Measurements from ENCODE around the gene SGCD.
"Not testable (repeated sequence)": the region's sequence is repeated elsewhere in the genome, so short reads cannot be mapped to it uniquely, and the experiment has no call there.

The SGCD gene

DNA sequence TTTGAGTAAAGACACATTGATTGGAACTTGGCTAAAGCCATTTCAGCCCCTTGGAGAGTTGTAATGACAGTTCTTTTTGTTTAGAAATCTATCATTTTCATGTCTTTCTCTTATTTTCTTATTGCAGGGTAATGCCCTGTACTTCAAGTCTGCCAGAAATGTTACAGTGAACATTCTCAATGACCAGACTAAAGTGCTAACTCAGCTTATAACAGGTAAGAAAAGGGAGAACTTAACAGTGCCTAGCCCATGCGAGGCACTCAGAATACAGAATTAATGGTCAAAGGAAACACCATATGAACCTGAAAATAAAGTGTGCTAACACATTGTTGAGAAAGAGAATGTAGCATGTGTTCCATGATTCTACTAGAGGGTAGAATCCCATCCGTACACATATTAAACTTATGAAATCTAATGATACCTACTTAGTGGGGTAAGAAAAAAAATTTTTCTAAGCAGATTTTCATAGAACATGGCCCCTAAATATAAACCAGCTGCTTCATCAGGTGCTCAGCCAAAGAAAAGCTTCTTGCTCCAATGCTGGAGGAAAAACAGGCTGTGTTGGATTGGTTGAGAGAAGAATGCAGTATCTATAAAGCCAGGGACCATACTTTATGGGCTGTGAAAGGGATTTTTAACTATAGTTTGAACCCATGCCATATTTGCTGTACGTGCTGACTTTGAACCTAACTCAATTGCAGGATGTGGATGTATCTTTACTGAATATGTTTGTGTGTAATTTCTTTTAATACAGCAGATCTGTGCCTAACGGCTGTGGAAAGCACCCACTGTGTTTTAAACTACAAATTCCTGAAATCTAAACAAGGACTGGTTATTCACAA lies 262.4 kb downstream of the SGCD start:
- no peak for DNase-seq

DNA sequence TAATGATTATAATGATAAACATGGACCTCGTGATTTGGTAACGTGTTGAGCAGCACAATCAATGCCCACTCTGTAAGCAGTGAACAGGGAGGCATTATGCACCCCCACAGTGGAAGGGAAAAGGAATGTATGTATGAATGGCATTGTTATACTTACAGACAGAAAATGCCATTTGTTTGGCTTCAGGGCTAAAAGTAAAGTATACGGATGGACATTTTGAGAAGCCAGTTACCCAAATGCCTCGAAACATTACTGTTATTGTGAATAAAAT lies 262.9 kb downstream of the SGCD start:
- DNase-seq: no peak

DNA sequence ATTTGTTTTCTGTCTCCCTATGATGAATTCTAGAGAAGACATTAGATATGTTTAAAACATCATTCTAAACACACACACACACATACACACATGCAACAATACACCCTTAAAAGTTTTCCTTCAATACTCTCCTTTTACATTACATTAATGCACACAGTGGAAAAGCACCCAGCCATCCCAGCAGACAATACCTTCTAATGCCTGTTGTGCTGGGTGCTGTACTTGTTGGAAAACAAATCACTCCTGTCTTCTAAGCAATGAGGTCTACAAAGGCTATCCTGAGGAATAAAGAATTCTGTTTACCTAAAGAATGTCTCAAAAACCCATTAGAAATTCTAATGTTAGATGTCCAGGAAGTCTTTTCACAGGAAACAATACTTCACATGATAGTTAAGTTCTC lies 264.0 kb downstream of the SGCD start:
- no peak for DNase-seq

DNA sequence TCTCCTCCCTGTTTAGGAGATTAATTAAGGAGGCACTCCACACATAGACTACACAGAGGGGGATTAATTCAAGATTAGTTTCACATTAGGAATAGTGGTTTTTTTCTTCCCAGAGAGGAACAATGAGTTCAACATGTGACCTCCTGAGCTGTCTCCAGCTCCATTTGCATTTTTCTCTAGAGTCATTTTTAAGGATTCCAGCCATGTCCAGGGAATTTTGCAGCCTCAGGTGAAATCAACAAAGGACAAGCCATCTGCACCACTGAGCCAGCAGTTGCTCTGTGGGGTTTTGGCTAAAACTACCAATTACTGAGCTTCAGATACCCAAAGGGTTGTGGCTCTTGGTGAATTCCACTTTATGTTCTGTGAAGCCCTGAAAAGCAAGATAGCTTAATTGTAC lies 264.7 kb downstream of the SGCD start:
- no peak for DNase-seq

DNA sequence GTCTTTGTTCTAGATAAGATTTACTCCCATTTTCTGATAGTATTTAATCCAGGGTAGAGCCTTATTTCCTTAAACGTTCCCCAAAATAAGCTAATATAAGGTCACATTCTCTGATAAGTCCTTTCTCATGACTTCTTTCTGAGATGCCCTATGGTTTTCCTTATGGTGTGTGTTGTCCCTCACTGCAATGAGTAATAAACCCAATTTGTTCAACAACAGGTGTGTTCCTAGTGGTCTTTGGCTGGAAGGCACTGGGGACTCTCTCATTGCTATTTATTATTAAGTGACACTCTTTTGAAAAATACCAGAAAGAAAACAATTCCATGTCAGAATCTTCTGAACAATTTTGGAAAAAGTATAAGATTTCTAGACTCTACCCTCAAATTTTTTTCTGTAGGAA lies 266.6 kb downstream of the SGCD start:
- no peak for DNase-seq

DNA sequence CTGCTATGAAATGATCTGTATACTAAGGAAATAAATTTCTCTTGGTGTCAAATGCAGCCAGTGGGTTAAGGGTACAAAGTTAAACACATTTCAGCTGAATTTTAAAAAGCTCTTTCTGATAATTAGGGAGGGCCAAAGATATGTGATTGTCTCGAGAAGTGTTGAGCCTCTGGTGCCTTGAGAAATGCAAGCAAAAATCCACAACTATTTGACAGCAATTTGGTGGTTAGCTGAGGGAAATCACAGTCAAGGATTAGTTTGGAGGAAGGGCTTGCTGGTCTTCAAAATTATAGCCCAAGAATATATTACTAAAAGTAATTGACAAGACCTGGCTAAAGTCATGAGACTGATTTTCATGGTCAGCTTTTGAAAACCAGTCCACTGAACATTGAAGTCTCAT lies 267.4 kb downstream of the SGCD start:
- no peak for DNase-seq

DNA sequence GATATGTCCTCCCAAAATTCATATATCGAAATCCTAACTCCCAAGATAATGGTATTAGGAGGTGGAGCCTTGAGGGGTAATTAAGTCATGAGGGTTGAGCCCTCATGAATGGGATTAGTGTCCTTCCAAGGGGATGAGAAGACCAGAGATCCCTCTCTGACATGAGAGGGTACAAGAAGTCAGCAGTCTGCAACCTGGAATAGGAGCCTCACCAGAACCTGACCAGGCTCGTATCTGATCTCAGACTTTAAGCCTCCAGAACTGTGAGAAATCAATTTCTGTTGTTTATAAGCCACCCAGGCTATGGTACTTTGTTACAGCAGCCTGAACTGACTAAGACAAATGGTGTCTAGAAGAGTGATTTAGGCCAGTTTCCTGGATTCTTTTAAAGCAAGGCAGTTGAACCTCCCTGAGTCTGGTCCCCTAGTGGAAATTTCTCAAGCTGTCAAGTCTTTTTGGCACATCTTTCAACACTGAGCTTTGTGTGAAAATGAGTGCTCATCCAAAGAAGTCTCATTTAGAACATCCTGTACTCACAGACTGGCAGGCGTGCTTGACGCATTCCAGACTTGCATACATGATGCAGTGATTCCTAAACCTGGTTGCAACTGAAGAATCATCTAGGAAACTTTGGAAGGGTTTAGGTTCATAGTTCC lies 268.3 kb downstream of the SGCD start:
- DNase-seq: no peak

DNA sequence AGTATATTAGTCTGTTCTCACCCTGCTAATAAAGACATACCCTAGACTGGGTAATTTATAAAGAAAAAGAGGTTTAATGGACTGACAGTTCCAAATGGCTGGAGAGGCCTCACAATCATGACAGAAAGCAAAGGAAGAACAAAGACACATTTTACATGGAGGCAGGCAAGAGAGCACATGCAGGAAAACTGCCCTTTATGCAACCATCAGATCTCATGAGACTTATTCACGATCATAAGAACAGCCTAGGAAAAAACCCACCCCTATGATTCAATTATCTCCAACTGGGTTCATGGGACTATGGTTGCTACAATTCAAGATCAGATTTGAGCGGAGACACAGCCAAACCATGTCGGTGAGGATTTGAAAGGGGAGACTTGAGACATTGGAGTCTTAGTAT lies 270.3 kb downstream of the SGCD start:
- DNase-seq: no peak

DNA sequence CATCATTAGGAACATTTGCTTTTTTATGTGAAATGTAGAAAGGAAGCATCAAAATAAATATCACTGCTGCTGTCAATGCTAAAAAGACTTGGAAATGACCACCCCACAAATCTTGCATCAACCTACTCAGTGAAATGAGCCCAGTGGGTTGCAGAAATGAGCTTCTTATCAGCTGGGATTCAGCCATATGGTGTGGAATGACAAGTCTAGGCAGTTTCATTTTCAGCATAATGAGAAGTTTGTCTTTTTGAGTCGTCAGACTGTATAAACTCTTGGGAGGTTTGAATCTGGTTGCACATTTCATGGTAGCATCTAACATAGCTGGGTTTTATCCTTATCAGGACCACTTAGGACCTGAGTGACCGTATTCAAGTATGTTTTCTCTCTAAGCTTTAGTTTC lies 272.0 kb downstream of the SGCD start:
- DNase-seq: no peak

DNA sequence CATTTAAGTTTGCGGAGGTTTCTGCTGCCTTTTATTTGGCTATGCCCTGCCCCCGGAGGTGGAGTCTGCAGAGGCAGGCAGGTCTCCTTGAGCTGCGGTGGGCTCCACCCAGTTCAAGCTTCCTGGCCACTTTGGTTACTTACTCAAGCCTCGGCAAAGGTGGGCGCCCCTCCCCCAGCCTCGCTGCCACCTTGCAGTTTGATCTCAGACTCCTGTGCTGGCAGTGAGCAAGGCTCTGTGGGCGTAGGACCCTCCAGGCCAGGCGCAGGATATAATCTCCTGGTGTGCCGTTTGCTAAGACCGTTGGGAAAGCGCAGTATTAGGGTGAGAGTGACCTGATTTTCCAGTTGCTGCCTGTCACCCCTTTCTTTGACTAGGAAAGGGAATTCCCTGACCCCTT lies 283.6 kb downstream of the SGCD start:
- not testable (repeated sequence) for DNase-seq

DNA sequence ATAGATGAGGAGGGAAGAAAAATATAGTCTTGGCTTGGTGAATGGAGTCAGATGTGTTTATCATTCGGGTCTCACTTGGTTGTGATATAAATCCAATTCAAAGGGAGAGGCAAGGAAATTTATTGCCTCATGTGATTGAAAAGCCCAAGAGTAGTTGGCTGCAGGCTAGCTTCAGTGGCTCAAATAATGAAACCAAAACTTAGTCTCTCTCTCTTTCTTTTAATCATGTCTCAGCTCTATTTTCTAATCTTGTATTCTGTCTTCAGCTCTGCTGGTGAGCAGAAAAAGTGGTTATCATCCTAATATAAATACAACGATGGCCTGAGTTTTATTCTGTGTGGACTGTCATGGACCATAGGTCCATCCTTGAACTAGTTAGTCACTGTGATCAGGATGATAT lies 288.9 kb downstream of the SGCD start:
- no peak for DNase-seq

DNA sequence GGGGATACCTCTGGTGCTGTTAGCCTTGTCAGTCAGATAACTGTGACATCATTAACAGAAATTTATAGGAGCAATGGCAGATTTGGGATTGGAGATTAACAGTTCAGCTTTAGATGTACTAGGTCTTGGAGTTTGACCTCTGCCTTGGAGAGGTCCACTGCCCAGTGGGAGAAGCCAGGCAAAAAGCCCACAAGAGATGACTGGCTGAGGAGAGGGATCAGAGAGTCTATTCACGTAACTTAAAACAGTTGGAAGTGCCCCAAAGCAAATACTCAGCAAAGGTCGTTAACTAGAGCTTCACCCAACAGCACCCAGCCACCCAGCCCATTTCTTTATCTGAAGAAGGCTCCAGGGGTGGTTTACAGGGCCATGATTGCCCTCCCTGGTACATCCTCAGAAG lies 290.5 kb downstream of the SGCD start:
- DNase-seq: no peak

DNA sequence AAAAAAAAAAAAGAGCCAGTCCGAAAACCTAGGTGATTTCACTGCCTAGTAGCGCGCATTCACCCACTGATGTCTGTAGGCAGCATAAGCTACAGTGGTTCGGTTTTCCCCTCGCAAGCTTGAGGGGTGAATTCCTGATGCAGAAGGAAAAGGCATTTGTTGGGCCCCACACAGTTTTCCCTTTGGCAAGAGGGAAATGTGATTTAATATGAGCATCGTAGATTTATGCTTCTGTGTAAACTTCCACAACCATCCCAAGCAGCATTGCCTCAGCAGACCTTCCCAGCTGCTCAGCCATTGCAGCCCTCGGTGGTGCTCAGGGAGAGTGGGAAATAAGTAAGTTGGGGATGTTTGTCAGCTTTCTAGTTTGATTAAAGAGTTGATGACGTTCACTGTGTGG lies 291.6 kb downstream of the SGCD start:
- no peak for DNase-seq

DNA sequence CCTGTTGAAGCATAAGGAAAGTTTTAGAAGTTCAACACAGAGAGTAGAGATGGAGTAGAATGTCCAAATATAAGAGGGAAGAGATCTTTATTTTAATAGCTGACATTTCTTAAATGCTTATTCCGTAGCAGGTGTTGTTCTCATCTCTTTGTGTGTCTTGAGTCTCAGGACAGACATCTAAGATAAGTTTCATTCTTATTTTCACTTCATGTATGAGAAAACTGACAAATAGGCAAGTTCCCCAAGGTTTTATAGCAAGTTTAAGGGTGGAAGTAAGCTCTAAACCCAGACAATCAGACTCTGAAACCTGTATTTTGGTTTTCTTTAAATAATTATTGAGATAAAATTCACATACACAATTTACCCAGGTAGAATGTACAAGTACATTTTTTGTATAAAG lies 294.8 kb downstream of the SGCD start:
- no peak for DNase-seq

DNA sequence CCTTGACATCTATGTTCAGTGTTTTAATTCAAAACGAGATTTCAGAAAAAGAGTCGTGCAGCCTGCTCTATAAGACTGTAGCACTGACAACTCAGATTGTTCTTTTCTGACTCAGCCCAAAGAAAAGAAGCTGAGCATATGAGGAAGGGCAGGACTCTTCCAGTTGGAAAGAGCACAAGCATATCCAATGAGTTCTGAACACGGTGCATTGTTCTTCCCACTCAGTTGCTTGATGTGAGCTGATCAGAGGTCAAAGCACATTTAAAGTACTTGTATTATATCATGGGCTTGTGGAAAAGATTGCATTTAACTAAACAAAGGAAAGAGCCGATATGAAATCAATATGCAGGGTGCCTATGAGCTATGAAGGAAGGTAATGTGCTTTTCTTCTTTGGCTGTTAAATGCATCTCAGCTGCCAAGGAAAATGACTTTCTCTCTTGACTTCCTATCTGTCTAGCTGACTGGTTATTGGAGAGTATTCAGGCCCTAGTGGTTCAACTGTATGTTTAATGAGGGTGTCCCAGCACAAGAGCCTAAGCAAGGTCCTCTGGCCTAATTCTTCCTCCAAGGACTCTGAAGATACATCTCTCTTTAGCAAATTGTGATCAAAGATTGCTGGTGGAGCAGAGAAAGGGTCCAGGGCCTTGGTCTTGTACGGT lies 296.5 kb downstream of the SGCD start:
- no peak for DNase-seq

DNA sequence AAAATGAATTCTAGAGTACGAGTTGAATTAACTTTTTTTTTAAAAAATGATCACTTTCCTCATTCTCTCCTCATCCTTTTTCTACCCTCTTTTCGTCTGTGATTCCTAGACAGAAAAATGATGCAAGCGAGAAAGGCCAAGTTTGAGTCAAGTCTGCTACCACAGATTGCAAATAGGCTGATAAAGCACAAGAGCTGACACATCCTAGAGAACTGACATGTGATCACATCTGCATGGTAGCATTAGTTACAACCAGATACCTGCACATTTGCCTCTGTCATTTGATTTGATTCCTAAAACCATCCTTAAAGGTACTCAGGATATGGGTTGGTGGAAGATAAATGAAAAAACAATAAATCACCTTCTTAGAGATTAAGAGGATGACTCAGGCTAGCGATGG lies 297.7 kb downstream of the SGCD start:
- DNase-seq: no peak

DNA sequence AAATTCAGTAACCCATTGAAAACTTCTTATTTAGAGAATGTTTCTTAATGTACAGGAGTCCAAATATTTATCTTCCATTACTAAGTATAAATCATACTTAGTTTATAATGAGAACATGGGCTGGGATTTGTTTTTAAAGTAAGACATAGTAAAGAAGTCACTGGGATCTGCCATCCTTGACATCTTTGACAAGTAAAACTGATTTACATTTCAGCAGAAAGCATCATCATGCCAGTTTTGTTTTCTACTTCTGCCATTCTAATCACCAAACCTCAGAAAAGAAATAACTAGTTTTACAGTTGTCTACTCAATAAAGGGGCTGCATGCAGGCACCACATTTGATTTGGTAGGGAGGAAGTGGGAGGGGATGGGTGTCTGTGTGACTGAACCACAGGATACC lies 301.5 kb downstream of the SGCD start:
- DNase-seq: no peak

DNA sequence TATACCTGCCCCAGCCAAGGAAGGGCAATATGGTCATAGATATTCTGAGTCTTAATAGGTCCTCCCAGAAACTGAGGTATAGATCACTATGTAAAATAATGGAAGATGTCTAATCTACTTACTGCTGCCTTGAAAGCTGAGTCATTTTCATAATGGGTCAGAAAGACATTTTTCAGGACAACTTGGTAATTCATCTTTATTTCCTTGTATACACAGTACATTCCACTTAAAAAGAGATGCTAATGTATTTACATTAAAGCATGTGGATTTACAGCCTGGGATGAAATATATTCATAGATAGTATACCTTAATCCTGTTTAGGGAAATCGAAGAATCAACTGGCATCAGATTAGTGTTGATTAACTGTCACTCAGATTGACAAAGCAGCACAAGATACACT lies 304.0 kb downstream of the SGCD start:
- DNase-seq: no peak

DNA sequence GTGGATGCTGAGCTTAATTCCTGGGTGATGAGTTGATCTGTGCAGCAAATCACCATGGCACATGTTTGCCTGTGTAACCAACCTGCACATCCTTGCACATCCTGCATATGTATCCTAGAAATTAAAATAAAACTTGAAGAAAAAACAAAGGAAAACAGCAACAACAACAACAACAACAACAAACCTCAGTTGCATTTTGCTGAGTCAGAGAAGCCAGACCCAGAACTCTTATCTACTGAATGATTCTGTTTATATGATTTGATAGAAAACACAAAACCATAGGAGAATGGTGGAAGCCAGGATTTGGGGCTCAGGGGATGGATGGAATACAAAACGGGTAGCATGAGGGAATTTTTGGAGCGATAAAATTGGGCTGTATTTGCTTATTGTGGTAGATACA lies 307.3 kb downstream of the SGCD start:
- no peak for DNase-seq

DNA sequence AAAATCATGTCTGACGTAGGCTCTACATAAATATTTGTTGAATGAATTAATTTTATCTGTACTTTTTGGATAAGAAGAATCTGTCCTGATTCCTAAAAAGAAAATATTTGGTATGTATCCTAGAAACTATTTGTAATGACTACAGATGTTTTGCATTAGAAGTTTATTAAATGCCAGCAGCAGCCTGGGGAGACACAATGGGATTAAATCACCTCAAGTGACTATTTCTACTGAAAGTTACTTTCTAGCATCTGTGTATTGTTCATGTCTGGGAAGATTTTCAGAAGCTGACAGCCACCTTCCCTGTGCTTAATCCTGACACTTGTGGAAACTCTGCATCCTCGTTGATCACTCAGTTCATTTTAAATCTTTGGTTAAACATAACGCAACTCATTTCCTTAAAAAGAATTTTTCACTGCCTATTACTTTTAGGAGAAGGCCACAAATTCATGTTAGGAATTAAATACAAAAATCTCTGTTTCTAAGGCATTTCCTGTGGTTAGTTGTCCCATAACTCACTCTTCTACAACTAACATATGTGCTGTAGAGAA lies 313.8 kb downstream of the SGCD start:
- DNase-seq: no peak

DNA sequence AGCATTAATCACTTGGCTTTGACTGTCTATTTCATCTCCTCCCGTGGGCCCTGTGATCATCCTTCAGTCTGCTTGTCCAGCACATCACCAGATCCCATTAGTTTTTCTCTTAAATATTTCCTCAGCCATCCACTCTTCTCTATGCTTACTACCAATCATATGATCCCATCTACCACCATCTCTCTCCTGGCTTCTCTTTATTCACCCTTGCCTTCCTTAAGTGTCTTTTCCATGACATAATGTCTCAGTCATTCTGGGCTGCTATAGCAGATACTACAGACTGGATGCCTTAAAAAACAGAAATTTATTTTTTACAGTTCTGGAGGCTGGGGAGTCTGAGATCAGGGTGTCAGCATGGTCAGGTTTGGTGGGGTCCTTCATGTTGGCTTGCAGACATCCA lies 314.7 kb downstream of the SGCD start:
- no peak for DNase-seq

DNA sequence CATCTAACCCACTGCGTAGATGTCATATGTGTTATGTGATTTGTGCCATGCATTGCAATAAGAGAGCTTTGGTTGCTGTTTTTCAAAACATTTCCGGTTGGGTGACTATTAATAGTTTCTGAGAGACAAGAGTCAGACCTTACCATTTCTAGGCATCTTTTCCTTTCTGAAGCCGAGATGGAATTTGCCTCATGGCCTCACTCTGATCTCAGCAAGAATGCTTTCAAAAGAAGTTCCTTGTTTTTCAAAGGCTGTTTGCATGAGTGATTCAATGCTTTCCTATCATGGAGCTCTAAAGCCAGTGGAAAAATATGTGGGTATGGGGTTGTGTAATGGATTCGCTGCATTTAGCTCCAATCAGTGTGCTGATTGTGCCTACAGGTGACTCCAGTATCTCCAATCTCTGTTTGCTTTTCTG lies 320.1 kb downstream of the SGCD start:
- no peak for DNase-seq

DNA sequence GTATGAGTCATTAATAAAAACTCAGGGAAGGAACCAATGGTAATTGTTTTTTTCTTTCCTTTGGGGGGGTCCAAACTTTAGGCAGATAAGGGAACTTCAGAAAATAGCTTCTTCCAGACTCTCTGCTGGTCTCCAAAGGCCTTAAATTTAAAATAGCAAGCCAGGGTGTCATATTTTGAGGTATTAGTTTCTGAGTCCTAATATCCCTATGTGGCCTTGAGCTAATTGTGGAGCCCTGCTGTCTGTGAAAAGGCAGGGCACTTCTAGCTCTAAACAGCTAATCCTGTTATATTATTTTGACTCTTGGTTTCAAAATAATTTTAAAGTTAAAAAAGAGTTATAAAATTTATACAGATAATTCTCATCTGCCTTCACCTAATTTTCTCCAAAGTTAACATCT lies 327.5 kb downstream of the SGCD start:
- no peak for DNase-seq

DNA sequence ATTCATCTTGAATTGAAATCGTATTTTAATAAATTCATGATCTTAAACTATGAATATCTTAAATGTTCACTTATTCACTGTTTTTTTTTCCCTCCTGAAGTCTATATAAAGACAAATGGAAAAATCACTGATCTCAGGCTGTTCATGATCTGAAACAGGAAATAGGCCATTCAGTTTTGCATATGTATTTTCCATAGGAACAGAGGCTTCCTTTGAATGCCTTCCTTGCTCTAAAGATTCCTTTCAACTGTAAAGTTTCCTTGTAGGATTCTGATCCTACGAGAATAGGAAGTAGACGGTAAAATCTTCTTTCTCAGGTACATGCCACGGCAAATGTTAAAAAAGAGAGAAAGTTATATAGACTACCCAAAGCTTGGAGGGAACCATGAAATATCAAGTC lies 328.8 kb downstream of the SGCD start:
- DNase-seq: no peak
